ENCODE data around the gene ABCC8. TPM values are rescaled to one million over a fixed set of nuclear protein-coding genes. Genes with fewer than 3 reads are reported as not detected.

ABCC8 gene
- total and polyA plus RNA-seq, 2 experiments from 2014 or later = not detected

DNA sequence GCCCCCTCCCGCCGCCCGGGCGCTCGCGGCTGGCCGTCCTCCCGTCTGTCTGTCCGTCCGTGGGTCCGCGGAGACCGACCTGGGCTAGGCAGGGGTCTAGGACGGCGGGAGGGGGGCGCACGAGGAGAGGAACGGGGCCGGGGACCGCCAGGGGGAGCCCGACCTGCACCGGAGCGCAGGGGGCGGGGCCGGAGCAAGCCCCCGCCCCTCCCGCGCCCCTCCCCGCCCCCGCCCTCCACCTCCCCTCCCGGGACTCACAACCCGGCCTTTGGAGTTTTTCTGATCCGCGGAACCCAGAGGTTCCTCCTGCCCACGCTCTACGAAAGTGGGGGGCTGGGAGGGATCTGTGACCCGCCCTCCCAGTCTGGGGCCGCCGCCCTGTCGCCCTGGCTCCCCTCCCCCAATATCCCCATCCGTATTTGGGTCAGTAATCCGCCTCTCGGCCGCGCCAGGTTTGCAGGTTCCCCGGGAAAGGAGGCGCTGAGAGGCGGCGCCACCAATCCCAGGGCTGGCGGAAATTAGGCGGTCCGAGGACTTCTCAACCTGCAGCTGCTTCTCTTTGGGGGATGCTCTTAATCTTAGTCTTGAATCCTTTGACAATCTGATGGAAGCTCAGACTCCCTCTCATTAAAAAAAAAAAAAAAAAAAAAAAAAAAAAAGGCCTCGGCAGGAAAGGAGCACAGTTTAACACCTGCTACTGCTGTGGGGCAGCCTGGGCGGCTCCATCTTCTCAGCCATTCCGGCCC is 87.3 kb downstream of the ABCC8 start:
- Histone ChIP-seq H2AFZ (no peak overlapping the region), H4K20me1 (ENCODE audit: insufficient read depth) (no peaks in the 10 kb centered on the region), H3K36me3 (ENCODE audit: low read depth) (no peaks in the 10 kb centered on the region), H3K27me3 (replicated peaks; ENCODE audit: insufficient read depth) (0 out of 2 replicates have a peak, but pooled peaks cover 5% of the 10 kb centered on the region), H3K79me2 (ENCODE audit: insufficient read depth) (no peaks in the 10 kb centered on the region), H3K4me1 (ENCODE audit: insufficient read depth) (no peaks in the 10 kb centered on the region), H3K9me2 (ENCODE audit: insufficient read depth) (no peaks in the 10 kb centered on the region), H3K9me3 (ENCODE audit: low read depth) (no peaks in the 10 kb centered on the region), H3K27ac (no peak overlapping the region), H3K4me3 (0 out of 2 replicates have a peak overlapping the region, but pooled peaks have one; percentile 34), H3K9ac (no peak overlapping the region), H3F3A (ENCODE audit: insufficient read depth) (no peaks in the 10 kb centered on the region), H3K4me2 (ENCODE audit: unreplicated experiment) (no peak overlapping the region)
- WGBS, 2 experiments (ENCODE audit: low coverage in 1 of 2, low lambda C conversion rate in 2 of 2, missing lambda C conversion rate in 2 of 2) = 8 to 17% methylated on average over 23 to 49 of the region's 55 CpGs
- DNase-seq = peak; percentile 50
- in situ Hi-C loops (cut with MboI) = loop anchor here (10.0 kb wide), 1 partner anchor 115 kb away; no protein-coding TSS in a partner anchor
- TF ChIP-seq EZH2 (IDR thresholded peaks at IDR 0.05; ENCODE audit: insufficient read depth, poor library complexity, severe bottlenecking) = no peak

- H3K9me3 ChIP-seq (ENCODE audit: low read depth) = no peaks in the 10 kb centered on the region
- no peak for DNase-seq
- no peaks in the 10 kb centered on the region; the same call in 1 of the 2 replicates for H3K4me1 ChIP-seq (ENCODE audit: insufficient read depth)
- no peak within 1 kb of the TSS for H3K9ac ChIP-seq
- H3K4me3 ChIP-seq = 0 out of 2 replicates have a peak within 1 kb of the TSS, but pooled peaks have one; percentile 34
- no peak within 1 kb of the TSS for H3K4me2 ChIP-seq (ENCODE audit: unreplicated experiment)
- H3K27me3 ChIP-seq (replicated peaks; ENCODE audit: insufficient read depth) = 0 out of 2 replicates have a peak, but pooled peaks cover 5% of the 10 kb centered on the region
- H3K79me2 ChIP-seq (ENCODE audit: insufficient read depth) = no peaks in the 10 kb centered on the region
- no peaks in the 10 kb centered on the region for H4K20me1 ChIP-seq (ENCODE audit: insufficient read depth)
- H3K36me3 ChIP-seq (ENCODE audit: low read depth) = no peaks in the 10 kb centered on the region
- no peaks in the 10 kb centered on the region for H3K9me2 ChIP-seq (ENCODE audit: insufficient read depth)
- no peak within 1 kb of the TSS for H3K27ac ChIP-seq
- in situ Hi-C loops (cut with MboI) = loop anchor here (10.0 kb wide), 1 partner anchor 116 kb away; no protein-coding TSS in a partner anchor
- TF ChIP-seq EZH2phosphoT487 (IDR thresholded peaks at IDR 0.05; ENCODE audit: insufficient read depth, low read depth) (no peak), EZH2 (IDR thresholded peaks at IDR 0.05; ENCODE audit: insufficient read depth, poor library complexity, severe bottlenecking) (no peak)
- no peaks in the 10 kb centered on the region for H3F3A ChIP-seq (ENCODE audit: insufficient read depth)
- 2 to 7% methylated on average over 23 to 53 of the region's 53 CpGs for WGBS, 2 experiments (ENCODE audit: low coverage in 1 of 2, low lambda C conversion rate in 2 of 2, missing lambda C conversion rate in 2 of 2)
- H2AFZ ChIP-seq = no peak within 1 kb of the TSS
Observed at GRCh38 chr11:17388609-17389210, 87.9 kb downstream of the ABCC8 start, which contains the start of gene KCNJ11. KCNJ11 (minus strand) TSS chr11:17388659; CDS start chr11:17388091, 568 bp downstream.

DNA sequence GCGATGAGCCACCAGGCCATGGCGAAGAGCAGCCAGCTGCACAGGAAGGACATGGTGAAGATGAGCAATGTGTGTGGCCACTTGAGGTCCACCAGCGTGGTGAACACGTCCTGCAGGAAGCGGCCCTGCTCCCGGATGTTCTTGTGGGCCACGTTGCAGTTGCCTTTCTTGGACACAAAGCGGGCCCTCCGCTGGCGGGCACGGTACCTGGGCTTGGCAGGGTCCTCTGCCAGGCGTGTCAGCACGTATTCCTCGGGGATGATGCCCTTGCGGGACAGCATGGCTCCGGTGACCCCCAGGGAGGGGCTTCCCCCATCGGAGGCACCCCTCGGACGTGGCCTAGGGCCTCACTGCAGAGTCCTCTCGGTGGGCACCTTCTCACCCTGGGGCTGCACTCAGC is 88.8 kb downstream of the ABCC8 start:
- Histone ChIP-seq H2AFZ (no peak overlapping the region), H3K36me3 (ENCODE audit: low read depth) (no peaks in the 10 kb centered on the region), H4K20me1 (ENCODE audit: insufficient read depth) (no peaks in the 10 kb centered on the region), H3K4me2 (ENCODE audit: unreplicated experiment) (no peak overlapping the region), H3K27me3 (replicated peaks; ENCODE audit: insufficient read depth) (0 out of 2 replicates have a peak, but pooled peaks cover 5% of the 10 kb centered on the region), H3K9me2 (ENCODE audit: insufficient read depth) (no peaks in the 10 kb centered on the region), H3K79me2 (ENCODE audit: insufficient read depth) (no peaks in the 10 kb centered on the region), H3K9me3 (ENCODE audit: low read depth) (no peaks in the 10 kb centered on the region), H3F3A (ENCODE audit: insufficient read depth) (no peaks in the 10 kb centered on the region), H3K27ac (no peak overlapping the region), H3K9ac (no peak overlapping the region), H3K4me3 (no peak overlapping the region), H3K4me1 (ENCODE audit: insufficient read depth) (no peaks in the 10 kb centered on the region; the same call in 1 of the 2 replicates)
- DNase-seq = no peak
- 89 to 93% methylated on average over 18 to 20 of the region's 20 CpGs for WGBS, 2 experiments (ENCODE audit: low coverage in 1 of 2, low lambda C conversion rate in 2 of 2, missing lambda C conversion rate in 2 of 2)
- no peak for TF ChIP-seq EZH2 (IDR thresholded peaks at IDR 0.05; ENCODE audit: insufficient read depth, poor library complexity, severe bottlenecking)
- no peak for TF ChIP-seq EZH2phosphoT487 (IDR thresholded peaks at IDR 0.05; ENCODE audit: insufficient read depth, low read depth)
- in situ Hi-C loops (cut with MboI) = loop anchor here (10.0 kb wide), 1 partner anchor 117 kb away; no protein-coding TSS in a partner anchor

DNA sequence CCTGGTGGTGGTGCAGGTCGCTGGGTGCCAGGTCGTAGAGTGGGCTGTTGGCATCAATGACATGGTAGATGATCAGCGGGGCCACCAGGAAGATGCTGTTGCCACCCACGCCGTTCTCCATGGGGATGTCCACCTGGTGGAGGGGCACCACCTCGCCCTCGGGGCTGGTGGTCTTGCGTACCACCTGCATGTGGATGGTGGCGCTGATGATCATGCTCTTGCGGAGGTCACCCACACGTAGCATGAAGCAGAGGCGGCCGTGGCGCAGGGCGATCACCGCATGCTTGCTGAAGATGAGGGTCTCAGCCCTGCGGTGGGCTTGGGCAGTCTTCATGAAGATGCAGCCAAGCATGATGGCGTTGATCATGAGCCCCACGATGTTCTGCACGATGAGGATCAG is 89.4 kb downstream of the ABCC8 start:
- no peaks in the 10 kb centered on the region for H4K20me1 ChIP-seq (ENCODE audit: insufficient read depth)
- no peaks in the 10 kb centered on the region for H3K9me2 ChIP-seq (ENCODE audit: insufficient read depth)
- in situ Hi-C loops (cut with MboI) = loop anchor here (10.0 kb wide), 1 partner anchor 118 kb away; no protein-coding TSS in a partner anchor
- DNase-seq = no peak
- H3K27me3 ChIP-seq (replicated peaks; ENCODE audit: insufficient read depth) = 0 out of 2 replicates have a peak, but pooled peaks cover 5% of the 10 kb centered on the region
- no peaks in the 10 kb centered on the region for H3F3A ChIP-seq (ENCODE audit: insufficient read depth)
- WGBS, 2 experiments (ENCODE audit: low coverage in 1 of 2, low lambda C conversion rate in 2 of 2, missing lambda C conversion rate in 2 of 2) = 89 to 90% methylated on average over 20 of the region's 20 CpGs
- H3K79me2 ChIP-seq (ENCODE audit: insufficient read depth) = no peaks in the 10 kb centered on the region
- no peak overlapping the region for H2AFZ ChIP-seq
- no peak overlapping the region for H3K27ac ChIP-seq
- no peaks in the 10 kb centered on the region for H3K36me3 ChIP-seq (ENCODE audit: low read depth)
- no peak overlapping the region for H3K9ac ChIP-seq
- no peaks in the 10 kb centered on the region for H3K9me3 ChIP-seq (ENCODE audit: low read depth)
- no peak overlapping the region for H3K4me3 ChIP-seq
- H3K4me1 ChIP-seq (ENCODE audit: insufficient read depth) = peaks cover under 1% of the 10 kb centered on the region; the same call in 1 of the 2 replicates
- TF ChIP-seq EZH2 (IDR thresholded peaks at IDR 0.05; ENCODE audit: insufficient read depth, poor library complexity, severe bottlenecking) = no peak
- TF ChIP-seq EZH2phosphoT487 (IDR thresholded peaks at IDR 0.05; ENCODE audit: insufficient read depth, low read depth) = no peak
- no peak overlapping the region for H3K4me2 ChIP-seq (ENCODE audit: unreplicated experiment)

Measured in GM23248 (cell line).